Stimulated activated CD8-positive, alpha-beta memory T cell treated with anti-CD3 and anti-CD28 coated beads, Interleukin-7, amount 100 ng/mL, for 48 hours (primary cell): Measurements from ENCODE around the gene ACBD4.

Experiments
- DNase-seq, 2 donors: peaks; one replicate each; pipeline ENCODE4 v3.0.0-alpha.2; 2020; ENCODE audit warnings: low read depth in 1 of 2; ENCODE audit errors: extremely low read depth in 1 of 2

ACBD4 gene

DNA sequence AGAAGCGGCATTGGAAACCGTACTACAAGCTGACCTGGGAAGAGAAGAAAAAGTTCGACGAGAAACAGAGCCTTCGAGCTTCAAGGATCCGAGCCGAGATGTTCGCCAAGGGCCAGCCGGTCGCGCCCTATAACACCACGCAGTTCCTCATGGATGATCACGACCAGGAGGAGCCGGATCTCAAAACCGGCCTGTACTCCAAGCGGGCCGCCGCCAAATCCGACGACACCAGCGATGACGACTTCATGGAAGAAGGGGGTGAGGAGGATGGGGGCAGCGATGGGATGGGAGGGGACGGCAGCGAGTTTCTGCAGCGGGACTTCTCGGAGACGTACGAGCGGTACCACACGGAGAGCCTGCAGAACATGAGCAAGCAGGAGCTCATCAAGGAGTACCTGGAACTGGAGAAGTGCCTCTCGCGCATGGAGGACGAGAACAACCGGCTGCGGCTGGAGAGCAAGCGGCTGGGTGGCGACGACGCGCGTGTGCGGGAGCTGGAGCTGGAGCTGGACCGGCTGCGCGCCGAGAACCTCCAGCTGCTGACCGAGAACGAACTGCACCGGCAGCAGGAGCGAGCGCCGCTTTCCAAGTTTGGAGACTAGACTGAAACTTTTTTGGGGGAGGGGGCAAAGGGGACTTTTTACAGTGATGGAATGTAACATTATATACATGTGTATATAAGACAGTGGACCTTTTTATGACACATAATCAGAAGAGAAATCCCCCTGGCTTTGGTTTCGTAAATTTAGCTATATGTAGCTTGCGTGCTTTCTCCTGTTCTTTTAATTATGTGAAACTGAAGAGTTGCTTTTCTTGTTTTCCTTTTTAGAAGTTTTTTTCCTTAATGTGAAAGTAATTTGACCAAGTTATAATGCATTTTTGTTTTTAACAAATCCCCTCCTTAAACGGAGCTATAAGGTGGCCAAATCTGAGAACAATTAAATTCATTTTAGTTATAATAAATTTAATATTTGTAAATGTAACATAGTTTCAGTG, 14.5 kb downstream of the ACBD4 start:
- DNase-seq: no peak

DNA sequence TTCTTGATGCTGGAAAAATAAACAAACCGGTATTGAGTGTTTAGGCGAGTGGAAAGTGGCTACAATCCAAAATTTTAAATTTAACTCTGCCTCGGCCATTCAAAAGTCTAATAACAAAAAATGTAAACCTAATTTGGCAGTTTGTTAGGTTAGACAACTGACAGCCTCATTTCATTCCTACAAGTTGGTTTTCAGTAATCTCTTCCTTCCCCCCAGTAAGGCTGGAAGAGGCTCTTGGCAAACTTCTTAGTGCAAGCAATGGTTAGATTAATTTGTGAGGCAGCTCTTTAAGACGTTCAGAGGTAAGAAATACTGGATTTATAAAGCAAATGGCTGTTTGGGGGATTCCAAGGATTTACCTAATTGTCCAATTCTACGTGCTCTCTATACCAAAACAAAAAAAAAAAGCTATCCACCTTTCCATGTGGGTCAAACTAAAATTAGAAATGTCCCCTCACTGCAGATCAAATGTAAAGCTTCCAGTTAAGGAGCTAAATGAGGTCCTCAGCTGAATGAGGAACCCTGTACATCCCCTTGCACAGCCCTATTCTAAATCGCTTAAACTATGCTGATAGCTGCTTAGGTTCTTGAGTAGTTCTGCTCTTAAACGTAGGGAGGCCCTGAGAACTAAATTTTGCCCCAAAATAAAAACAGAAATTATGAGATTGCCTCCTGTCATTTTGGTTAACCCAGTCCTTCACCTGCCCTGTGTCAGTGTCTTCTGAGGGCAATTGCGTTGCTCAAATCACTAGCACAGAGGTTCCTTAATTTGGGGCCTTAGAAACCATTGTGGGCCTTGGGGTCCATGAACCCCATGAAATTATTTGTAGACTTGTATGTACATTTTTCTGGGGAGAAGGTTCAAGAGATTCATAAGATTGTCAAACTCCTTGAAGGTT, 15.7 kb downstream of the ACBD4 start:
- no peak for DNase-seq

GRCh38 chr17:45155029-45155428, 19.5 kb downstream of the ACBD4 start:
- DNase-seq: no peak

DNA sequence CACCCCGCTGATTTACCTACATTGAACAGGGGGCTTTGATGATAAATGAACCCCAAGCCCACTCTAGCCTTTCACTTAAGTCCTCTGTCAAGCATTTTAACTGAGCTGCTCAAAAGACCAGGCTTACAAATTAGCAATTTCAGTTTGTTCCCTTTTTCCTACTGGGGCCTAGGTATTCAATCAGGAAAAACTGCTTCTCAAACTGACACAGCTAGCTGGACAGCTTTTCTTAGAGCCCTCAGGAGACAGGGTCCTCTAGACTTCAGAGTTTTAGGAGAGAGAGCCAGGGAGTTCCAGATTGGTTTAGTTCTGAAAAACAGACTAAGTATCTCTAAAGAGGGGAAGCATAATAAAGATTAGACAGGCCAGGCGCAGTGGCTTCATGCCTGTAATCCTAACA, 20.0 kb downstream of the ACBD4 start:
- no peak for DNase-seq

- DNase-seq: no peak
Observed at GRCh38 chr17:45156242-45156641, 20.8 kb downstream of the ACBD4 start.

DNA sequence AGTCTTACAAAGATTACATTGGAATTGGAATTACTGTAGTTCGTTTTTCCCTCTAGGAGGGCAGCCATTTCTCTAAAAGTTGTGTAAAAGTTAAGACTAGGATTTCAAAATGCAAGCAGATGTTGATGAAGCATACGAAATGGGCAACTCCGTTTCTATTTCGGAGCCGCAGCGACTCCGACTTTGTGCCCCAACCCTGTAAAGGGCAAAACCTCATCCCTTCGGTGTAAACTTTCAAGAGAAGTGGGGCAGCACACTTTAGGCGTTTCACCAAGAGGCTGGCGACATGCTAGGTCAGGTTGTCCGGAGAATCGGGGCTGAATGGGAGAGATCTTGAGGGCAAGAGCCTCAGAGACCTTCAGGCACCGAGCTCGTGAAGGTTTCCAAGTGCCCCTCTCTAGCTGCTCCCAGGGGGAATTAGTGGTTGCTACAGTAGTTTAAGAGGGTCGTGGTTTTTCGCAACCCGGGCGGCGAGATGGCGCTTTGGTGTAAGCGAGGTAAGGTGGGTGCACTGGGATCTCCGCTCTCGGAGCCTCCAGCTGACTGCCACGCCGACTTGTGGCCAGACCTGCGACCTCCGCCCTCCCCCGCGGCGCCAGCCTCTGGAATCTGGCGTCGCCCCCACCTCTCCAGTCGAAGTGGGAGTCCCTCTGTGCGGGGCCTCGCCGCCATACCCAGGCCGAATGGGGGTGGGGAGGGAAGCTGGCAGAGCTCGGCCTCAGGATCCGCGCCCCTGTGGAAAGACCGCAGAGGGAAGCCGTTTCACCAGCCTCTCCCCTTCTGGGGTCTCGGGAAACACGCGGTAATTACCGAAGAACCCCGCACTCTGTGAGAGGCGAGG, 25.2 kb downstream of the ACBD4 start:
- no peak for DNase-seq

- peak; percentile 91 to 95 for DNase-seq
Observed at GRCh38 chr17:45161288-45162024, 26.0 kb downstream of the ACBD4 start, which contains the start of gene HEXIM2. Gene HEXIM2, plus strand, starts transcription at chr17:45161875. Its CDS starts 919 bp downstream, at chr17:45162794.

DNA sequence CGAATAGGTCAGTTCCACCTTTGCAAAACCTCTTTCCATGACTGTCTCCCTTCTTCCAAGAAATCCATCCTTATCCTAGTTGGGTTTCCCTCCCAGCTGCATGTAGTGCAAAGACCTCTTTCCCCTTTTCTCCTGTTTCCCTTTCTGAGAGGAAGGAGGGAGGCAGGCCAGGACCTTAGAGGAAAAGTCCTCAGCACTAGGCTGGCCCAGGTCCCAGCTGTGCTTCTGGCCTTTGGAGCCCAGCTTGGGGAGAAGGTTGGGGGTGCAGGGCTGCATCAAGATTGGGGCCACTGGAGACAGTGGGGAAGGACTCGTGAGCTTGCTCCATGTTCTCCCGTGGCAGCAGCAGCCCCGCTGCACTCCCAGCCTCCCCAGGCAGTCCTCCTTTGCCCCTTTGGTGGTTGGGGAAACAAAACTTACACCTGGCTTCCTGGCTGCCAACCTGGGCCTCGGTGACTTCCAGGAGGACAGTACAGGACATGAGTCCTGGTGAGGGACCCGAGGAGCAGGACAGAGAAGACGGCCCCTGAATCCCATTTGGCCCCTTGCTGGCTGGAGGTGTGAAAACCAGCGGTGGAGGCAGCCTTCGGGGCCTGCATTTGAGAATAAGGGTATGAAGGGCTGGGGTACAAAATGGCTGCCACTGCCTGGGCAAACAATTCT, 26.7 kb downstream of the ACBD4 start:
- DNase-seq: no peak

DNA sequence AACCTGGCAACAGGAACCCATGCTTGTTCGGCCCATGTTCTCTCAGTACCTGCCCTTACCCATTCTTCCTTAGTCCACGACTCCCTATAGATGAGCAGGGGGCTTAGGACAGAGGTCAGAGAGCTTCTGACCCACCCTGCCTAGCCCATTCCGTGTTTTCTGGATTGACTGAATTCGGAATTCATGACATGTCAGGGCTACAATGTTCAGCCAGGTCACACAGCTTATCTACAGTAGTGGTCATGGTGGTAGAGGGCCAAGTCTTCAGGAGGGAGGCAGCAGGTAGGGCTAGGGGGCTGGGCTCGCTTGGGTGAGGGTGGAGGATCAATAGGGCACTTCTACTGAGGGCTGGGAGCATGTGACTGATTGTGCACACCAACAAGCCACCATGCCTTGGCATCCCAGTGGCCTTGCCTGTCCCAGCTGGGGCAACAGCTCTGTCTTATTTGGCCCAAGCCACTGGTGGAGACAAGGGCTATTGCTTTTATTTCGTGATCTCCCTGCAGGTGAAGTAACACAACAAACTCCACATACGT, 29.3 kb downstream of the ACBD4 start:
- DNase-seq: no peak

DNA sequence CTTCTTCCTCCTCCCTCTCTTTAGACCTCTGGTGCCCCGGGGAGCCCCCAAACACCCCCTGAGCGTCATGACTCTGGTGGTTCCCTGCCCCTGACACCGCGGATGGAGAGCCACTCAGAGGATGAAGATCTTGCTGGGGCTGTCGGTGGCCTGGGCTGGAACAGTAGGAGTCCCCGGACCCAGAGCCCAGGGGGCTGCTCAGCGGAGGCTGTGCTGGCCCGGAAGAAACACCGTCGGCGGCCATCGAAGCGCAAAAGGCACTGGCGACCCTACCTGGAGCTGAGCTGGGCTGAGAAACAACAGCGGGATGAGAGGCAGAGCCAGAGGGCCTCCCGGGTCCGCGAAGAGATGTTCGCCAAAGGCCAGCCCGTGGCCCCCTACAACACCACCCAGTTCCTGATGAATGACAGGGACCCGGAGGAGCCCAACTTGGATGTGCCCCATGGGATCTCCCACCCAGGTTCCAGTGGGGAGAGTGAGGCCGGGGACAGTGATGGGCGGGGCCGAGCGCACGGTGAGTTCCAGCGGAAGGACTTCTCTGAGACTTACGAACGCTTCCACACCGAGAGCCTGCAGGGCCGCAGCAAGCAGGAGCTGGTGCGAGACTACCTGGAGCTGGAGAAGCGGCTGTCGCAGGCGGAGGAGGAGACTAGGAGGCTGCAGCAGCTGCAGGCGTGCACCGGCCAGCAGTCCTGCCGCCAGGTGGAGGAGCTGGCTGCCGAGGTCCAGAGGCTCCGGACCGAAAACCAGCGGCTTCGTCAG, 33.7 kb downstream of the ACBD4 start:
- DNase-seq: no peak

DNA sequence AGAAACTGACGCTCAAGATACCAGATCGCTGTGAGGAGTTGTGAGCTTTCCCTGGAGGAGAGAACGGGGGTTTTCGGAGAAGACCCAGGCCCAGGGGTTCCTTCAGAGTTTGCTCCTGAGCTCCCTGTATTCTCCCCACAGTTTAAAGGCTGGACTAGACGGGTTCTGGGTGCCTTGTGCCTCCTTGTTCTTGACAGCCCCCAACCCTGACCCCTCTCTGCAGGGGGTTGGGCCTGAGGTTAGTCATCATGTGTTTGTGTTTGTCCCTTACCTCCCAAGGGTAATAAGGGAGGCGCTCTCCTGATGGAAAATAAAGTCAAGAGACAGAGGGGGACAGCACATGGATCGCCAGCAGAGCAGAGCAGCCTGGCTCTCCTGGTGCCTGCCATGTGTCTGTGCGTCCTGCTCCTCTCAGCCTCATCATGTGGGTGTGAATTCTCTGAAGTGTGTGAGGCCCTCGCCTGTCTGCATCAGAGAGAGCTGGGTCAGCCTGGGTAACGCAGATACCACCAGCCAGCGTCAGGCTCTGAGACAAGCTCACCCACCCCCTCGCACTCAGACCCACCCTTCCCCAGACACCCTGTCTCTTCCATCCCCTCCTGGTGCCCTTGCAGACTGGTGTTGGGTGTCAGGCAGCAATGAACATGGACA, 34.9 kb downstream of the ACBD4 start:
- no peak for DNase-seq

- DNase-seq: no peak
Observed at GRCh38 chr17:45170931-45171337, 35.4 kb downstream of the ACBD4 start.

GRCh38 chr17:45171338-45172231, 36.1 kb downstream of the ACBD4 start:
- no peak for DNase-seq

DNA sequence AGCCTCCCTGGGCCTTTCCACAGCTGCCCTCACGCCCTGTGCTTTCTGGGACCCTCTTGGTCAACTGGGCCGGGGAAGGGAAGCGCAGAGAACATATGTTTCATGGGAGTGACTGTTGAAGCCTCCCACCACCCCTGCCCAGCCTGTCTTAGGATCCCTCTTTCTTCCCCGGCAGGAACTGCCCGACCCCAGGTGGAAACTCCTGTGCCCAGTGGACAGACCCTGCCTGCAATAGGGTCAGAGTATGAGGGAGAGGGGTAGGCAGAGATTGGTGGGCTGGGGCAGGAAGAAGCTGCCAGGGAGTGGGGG, 36.7 kb downstream of the ACBD4 start:
- DNase-seq: no peak

GRCh38 chr17:45172541-45173286, 37.2 kb downstream of the ACBD4 start:
- peak; percentile 15 to 56 for DNase-seq

GRCh38 chr17:45175759-45176115, 40.2 kb downstream of the ACBD4 start:
- no peak for DNase-seq
